SK-N-SH (cell line): ENCODE measurements around the gene CASKIN2. TPM values are rescaled to one million over a fixed set of nuclear protein-coding genes. Genes with fewer than 3 reads are reported as not detected.

Experiments
- CTCF ChIA-PET: fragments of 300-600, 350-600 bp; formaldehyde crosslinking; extraction: SDS; loops from one replicate; lab custom pipeline; 2021; lab: Yijun Ruan, JAX
- POLR2A ChIA-PET: fragments of 350-600 bp; sonication (Branson Sonifier 250); formaldehyde crosslinking; extraction: SDS; loops from one replicate; lab custom pipeline; 2020; ENCODE audit warnings: antibody characterized with exemption, inconsistent platforms; lab: Yijun Ruan, JAX
- DNase-seq: peaks from one replicate; pipeline ENCODE4 v3.0.0; 2012
- H2AFZ ChIP-seq: fragments of 200-600 bp; sonication (generic); 2 replicates; pipeline ENCODE4 v1.8.1; 2016; ENCODE audit warnings: antibody characterized with exemption, mild to moderate bottlenecking, low read depth
- H3F3A ChIP-seq: fragments of 200-600 bp; sonication (generic); replicated peaks from 2 replicates; pipeline ENCODE3; 2016; ENCODE audit warnings: antibody characterized with exemption, mild to moderate bottlenecking; ENCODE audit not compliant: insufficient read depth
- H3K27ac ChIP-seq, 2 experiments: fragments of 200-500 bp in 1 of 2; fragments of 200-600 bp in 1 of 2; sonication (Bioruptor generic) in 1 of 2; sonication (generic), shearing (Covaris generic) in 1 of 2; 2 replicates each; pipeline versions ENCODE4 v1.5.1 to v1.6.1; 2014 to 2016; ENCODE audit warnings: low read depth in 2 of 2, inconsistent platforms in 1 of 2, low read length in 1 of 2, mild to moderate bottlenecking in 1 of 2, mixed read lengths in 1 of 2
- H3K27me3 ChIP-seq: fragments of 200-600 bp; sonication (generic), shearing (Covaris generic); 2 replicates; pipeline ENCODE4 v1.6.1; 2016; ENCODE audit warnings: mixed run types; ENCODE audit not compliant: insufficient read depth
- H3K36me3 ChIP-seq, 2 experiments: fragments of 200-500 bp in 1 of 2; fragments of 200-600 bp in 1 of 2; sonication (Bioruptor generic) in 1 of 2; sonication (generic) in 1 of 2; replicated peaks in 1 of 2; 2 replicates each; pipeline versions ENCODE3 to v1.5.1; 2014 to 2016; ENCODE audit warnings: low read length in 1 of 2, mild to moderate bottlenecking in 1 of 2; ENCODE audit not compliant: insufficient read depth in 2 of 2, control insufficient read depth in 1 of 2
- H3K4me1 ChIP-seq, 2 experiments: fragments of 200-500 bp in 1 of 2; fragments of 200-600 bp in 1 of 2; sonication (Bioruptor generic) in 1 of 2; sonication (generic), shearing (Covaris generic) in 1 of 2; 2 replicates each; pipeline versions ENCODE4 v1.5.1 to v1.6.1; 2014 to 2016; ENCODE audit warnings: low read depth in 1 of 2, low read length in 1 of 2, mixed run types in 1 of 2; ENCODE audit not compliant: insufficient read depth in 2 of 2, control insufficient read depth in 1 of 2
- H3K4me2 ChIP-seq: fragments of 200-600 bp; sonication (generic), shearing (Covaris generic); 2 replicates; pipeline ENCODE4 v1.6.1; 2017; ENCODE audit warnings: mixed run types
- H3K4me3 ChIP-seq, 2 experiments: fragments of 200-500 bp in 1 of 2; fragments of 200-600 bp in 1 of 2; sonication (Bioruptor generic) in 1 of 2; sonication (generic), shearing (Covaris generic) in 1 of 2; 2 replicates each; pipeline versions ENCODE4 v1.5.1 to v1.8.1; 2014 to 2016; ENCODE audit warnings: low read depth in 2 of 2, inconsistent platforms in 1 of 2, low read length in 1 of 2, mild to moderate bottlenecking in 1 of 2, mixed read lengths in 1 of 2, moderate library complexity in 1 of 2
- H3K79me2 ChIP-seq: fragments of 200-600 bp; sonication (generic); 2 replicates; pipeline ENCODE4 v1.8.1; 2017; ENCODE audit warnings: mild to moderate bottlenecking; ENCODE audit not compliant: insufficient read depth
- H3K9ac ChIP-seq: fragments of 200-600 bp; sonication (generic); 2 replicates; pipeline ENCODE4 v1.6.1; 2017; ENCODE audit warnings: mixed run types
- H3K9me2 ChIP-seq: fragments of 200-600 bp; sonication (generic); 2 replicates; pipeline ENCODE4 v1.6.1; 2017; ENCODE audit warnings: mixed run types
- H3K9me3 ChIP-seq: fragments of 200-600 bp; sonication (generic); 2 replicates; pipeline ENCODE4 v1.6.1; 2017; ENCODE audit warnings: mixed run types, mild to moderate bottlenecking, moderate library complexity
- H4K20me1 ChIP-seq: fragments of 200-600 bp; sonication (generic); 2 replicates; pipeline ENCODE4 v1.6.1; 2017; ENCODE audit warnings: mild to moderate bottlenecking, mixed run types; ENCODE audit not compliant: insufficient read depth
- CHD2 ChIP-seq: fragments of 150-350 bp; IDR thresholded peaks from 2 replicates; pipeline ENCODE4 v1.6.1; 2018; ENCODE audit warnings: low read length; ENCODE audit not compliant: partially characterized antibody
- EP300 ChIP-seq, 2 experiments: IDR thresholded peaks; 2 replicates each; pipeline versions ENCODE4 v1.4.0 to v1.6.1; 2012; ENCODE audit warnings: borderline replicate concordance in 1 of 2, low read depth in 1 of 2, low read length in 1 of 2
- FOXM1 ChIP-seq: IDR thresholded peaks from 2 replicates; pipeline ENCODE4 v1.4.0; 2012; ENCODE audit warnings: low read depth, mild to moderate bottlenecking
- GABPA ChIP-seq: IDR thresholded peaks from 2 replicates; pipeline ENCODE4 v1.4.0; 2012; ENCODE audit warnings: low read depth, mild to moderate bottlenecking
- JUND ChIP-seq: IDR thresholded peaks from 2 replicates; pipeline ENCODE4 v1.4.0; 2012
- MXI1 ChIP-seq: IDR thresholded peaks from 2 replicates; pipeline ENCODE4 v1.6.1; 2012; ENCODE audit warnings: mild to moderate bottlenecking, low read depth, low read length, improper control_type of control experiment
- NFIC ChIP-seq: IDR thresholded peaks from 2 replicates; pipeline ENCODE4 v1.4.0; 2012; ENCODE audit warnings: borderline replicate concordance
- POLR2AphosphoS5 ChIP-seq: IDR thresholded peaks from 2 replicates; pipeline ENCODE4 v1.6.1; 2012; ENCODE audit warnings: low read depth, low read length
- RCOR1 ChIP-seq: fragments of 150-350 bp; IDR thresholded peaks from 2 replicates; pipeline ENCODE4 v1.6.1; 2017; ENCODE audit warnings: antibody characterized with exemption, low read length
- REST ChIP-seq: IDR thresholded peaks from 2 replicates; pipeline ENCODE4 v1.6.1; 2012; ENCODE audit warnings: mild to moderate bottlenecking, low read depth, low read length, moderate library complexity
- RFX5 ChIP-seq: IDR thresholded peaks from 2 replicates; pipeline ENCODE4 v1.6.1; 2012; ENCODE audit warnings: mild to moderate bottlenecking, improper control_type of control experiment, low read length
- RXRA ChIP-seq: IDR thresholded peaks from 2 replicates; pipeline ENCODE4 v1.4.0; 2012; ENCODE audit warnings: low read depth, mild to moderate bottlenecking, borderline replicate concordance
- SIN3A ChIP-seq: IDR thresholded peaks from 2 replicates; pipeline ENCODE4 v1.6.1; 2012; ENCODE audit warnings: low read depth, mild to moderate bottlenecking, low read length, moderate library complexity, borderline replicate concordance
- TAF1 ChIP-seq: IDR thresholded peaks from 2 replicates; pipeline ENCODE4 v1.6.1; 2012; ENCODE audit warnings: low read depth, mild to moderate bottlenecking, low read length, moderate library complexity, borderline replicate concordance
- YY1 ChIP-seq: IDR thresholded peaks from 2 replicates; pipeline ENCODE4 v1.4.0; 2012; ENCODE audit warnings: low read depth, mild to moderate bottlenecking
- WGBS: methylation state at CpG from one replicate; pipeline ENCODE4 v1.1.6; 2017; ENCODE audit warnings: low lambda C conversion rate; 5-methylcytosine and 5-hydroxymethylcytosine counted together
- polyA plus RNA-seq, 3 experiments: library from polyadenylated mRNA; depleted of rRNA; stranded (reverse); fragments of >200 nt; gene quantifications; 2 replicates each; pipeline ENCODE4 v1.2.3, GENCODE V29; 2012
- TF ChIP-seq, protein P1 (sequence below): IDR thresholded peaks from 2 replicates; pipeline ENCODE4 v1.4.0; 2012; ENCODE audit warnings: low read depth, borderline replicate concordance
- TF ChIP-seq, protein P2 (sequence below): IDR thresholded peaks from 2 replicates; pipeline ENCODE4 v1.4.0; 2012; ENCODE audit warnings: low read depth
- TF ChIP-seq, protein P3 (sequence below): fragments of 150-350 bp; IDR thresholded peaks from 2 replicates; pipeline ENCODE4 v1.6.1; 2016; ENCODE audit warnings: mild to moderate bottlenecking, low read depth, low read length

Gene CASKIN2
- polyA plus RNA-seq, 1 of the 3 experiments (the other 2 are of a cell fraction), result 6.5 TPM

GRCh38 chr17:75565066-75565465 is 49.7 kb upstream of the CASKIN2 start:
- no peaks in the 10 kb centered on the region for H3F3A ChIP-seq
- TF ChIP-seq POLR2AphosphoS5, result no peak
- TF ChIP-seq, all 33 proteins: peak for 0
- CTCF ChIA-PET, result interaction anchor here (1.0 to 2.4 kb wide), 7 partner anchors 36 to 457 kb away, joined by 3 to 8 read pairs (median 4); partner anchors contain the start of genes LLGL2 and SMIM5
- Histone ChIP-seq H3K4me3 (no peak overlapping the region), H3K9me3 (no peaks in the 10 kb centered on the region), H3K27me3 (no peaks in the 10 kb centered on the region), H3K36me3 (no peaks in the 10 kb centered on the region), H3K9me2 (no peaks in the 10 kb centered on the region), H4K20me1 (no peaks in the 10 kb centered on the region), H3K79me2 (no peaks in the 10 kb centered on the region), H3K27ac (no peak overlapping the region), H3K4me1 (no peaks in the 10 kb centered on the region), H3K9ac (no peak overlapping the region), H2AFZ (no peak overlapping the region), H3K4me2 (no peak overlapping the region)
- no peak for DNase-seq
- POLR2A ChIA-PET, result no interaction called here
- WGBS, result 77% methylated on average over 5 of the region's 7 CpGs

GRCh38 chr17:75564195-75564594 is 48.9 kb upstream of the CASKIN2 start:
- Histone ChIP-seq H4K20me1 (no peaks in the 10 kb centered on the region), H3K9me2 (no peaks in the 10 kb centered on the region), H3K4me3 (no peak overlapping the region), H3K9ac (no peak overlapping the region), H3K27ac (no peak overlapping the region), H3K27me3 (no peaks in the 10 kb centered on the region), H3K79me2 (no peaks in the 10 kb centered on the region), H3K9me3 (no peaks in the 10 kb centered on the region), H3K4me2 (no peak overlapping the region), H2AFZ (no peak overlapping the region), H3F3A (no peaks in the 10 kb centered on the region), H3K4me1 (no peaks in the 10 kb centered on the region), H3K36me3 (no peaks in the 10 kb centered on the region)
- 94% methylated on average over 7 of the region's 11 CpGs for WGBS
- CTCF ChIA-PET, result interaction anchor here (1.0 to 2.4 kb wide), 4 partner anchors 69 to 456 kb away, joined by 4 to 8 read pairs (median 6); partner anchors contain the start of gene SMIM5
- DNase-seq, result no peak
- POLR2A ChIA-PET, result no interaction called here
- no peak for TF ChIP-seq TAF1
- no peak for TF ChIP-seq RXRA
- no peak for TF ChIP-seq JUND
- no peak for TF ChIP-seq FOXM1
- no peak for TF ChIP-seq RFX5
- TF ChIP-seq, protein P1, sequence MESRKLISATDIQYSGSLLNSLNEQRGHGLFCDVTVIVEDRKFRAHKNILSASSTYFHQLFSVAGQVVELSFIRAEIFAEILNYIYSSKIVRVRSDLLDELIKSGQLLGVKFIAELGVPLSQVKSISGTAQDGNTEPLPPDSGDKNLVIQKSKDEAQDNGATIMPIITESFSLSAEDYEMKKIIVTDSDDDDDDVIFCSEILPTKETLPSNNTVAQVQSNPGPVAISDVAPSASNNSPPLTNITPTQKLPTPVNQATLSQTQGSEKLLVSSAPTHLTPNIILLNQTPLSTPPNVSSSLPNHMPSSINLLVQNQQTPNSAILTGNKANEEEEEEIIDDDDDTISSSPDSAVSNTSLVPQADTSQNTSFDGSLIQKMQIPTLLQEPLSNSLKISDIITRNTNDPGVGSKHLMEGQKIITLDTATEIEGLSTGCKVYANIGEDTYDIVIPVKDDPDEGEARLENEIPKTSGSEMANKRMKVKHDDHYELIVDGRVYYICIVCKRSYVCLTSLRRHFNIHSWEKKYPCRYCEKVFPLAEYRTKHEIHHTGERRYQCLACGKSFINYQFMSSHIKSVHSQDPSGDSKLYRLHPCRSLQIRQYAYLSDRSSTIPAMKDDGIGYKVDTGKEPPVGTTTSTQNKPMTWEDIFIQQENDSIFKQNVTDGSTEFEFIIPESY, result no peak
- TF ChIP-seq CHD2, result no peak
- TF ChIP-seq, protein P2, sequence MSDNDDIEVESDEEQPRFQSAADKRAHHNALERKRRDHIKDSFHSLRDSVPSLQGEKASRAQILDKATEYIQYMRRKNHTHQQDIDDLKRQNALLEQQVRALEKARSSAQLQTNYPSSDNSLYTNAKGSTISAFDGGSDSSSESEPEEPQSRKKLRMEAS, result no peak
- TF ChIP-seq REST, result no peak
- TF ChIP-seq MXI1, result no peak
- no peak for TF ChIP-seq RCOR1
- TF ChIP-seq SIN3A, result no peak
- no peak for TF ChIP-seq YY1
- no peak for TF ChIP-seq GABPA
- TF ChIP-seq POLR2AphosphoS5, result no peak
- TF ChIP-seq EP300 (IDR thresholded peaks at IDR 0.05; ENCODE audit: borderline replicate concordance in 1 of 2, low read depth in 1 of 2, low read length in 1 of 2), result no peak
- no peak for TF ChIP-seq NFIC
- TF ChIP-seq, protein P3, sequence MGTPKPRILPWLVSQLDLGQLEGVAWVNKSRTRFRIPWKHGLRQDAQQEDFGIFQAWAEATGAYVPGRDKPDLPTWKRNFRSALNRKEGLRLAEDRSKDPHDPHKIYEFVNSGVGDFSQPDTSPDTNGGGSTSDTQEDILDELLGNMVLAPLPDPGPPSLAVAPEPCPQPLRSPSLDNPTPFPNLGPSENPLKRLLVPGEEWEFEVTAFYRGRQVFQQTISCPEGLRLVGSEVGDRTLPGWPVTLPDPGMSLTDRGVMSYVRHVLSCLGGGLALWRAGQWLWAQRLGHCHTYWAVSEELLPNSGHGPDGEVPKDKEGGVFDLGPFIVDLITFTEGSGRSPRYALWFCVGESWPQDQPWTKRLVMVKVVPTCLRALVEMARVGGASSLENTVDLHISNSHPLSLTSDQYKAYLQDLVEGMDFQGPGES, result no peak
